Activated CD4-positive, alpha-beta T cell treated with anti-CD3 and anti-CD28 coated beads, Interleukin-2, amount 50 U/mL, for 16 hours (primary cell): ENCODE data around the gene RAD51B.
"Not testable (repeated sequence)": the region's sequence is repeated elsewhere in the genome, so short reads cannot be mapped to it uniquely, and the experiment has no call there.

Experiments
- DNase-seq: peaks from one replicate; pipeline ENCODE4 v3.0.0-alpha.2; 2020

Gene RAD51B

GRCh38 chr14:68285421-68286179, 466.0 kb downstream of the RAD51B start:
- DNase-seq, result peak; percentile 79

GRCh38 chr14:68286667-68287066, 467.1 kb downstream of the RAD51B start:
- DNase-seq, result no peak

- DNase-seq, result not testable (repeated sequence)
Observed at GRCh38 chr14:68289452-68289851, 469.9 kb downstream of the RAD51B start.

DNA sequence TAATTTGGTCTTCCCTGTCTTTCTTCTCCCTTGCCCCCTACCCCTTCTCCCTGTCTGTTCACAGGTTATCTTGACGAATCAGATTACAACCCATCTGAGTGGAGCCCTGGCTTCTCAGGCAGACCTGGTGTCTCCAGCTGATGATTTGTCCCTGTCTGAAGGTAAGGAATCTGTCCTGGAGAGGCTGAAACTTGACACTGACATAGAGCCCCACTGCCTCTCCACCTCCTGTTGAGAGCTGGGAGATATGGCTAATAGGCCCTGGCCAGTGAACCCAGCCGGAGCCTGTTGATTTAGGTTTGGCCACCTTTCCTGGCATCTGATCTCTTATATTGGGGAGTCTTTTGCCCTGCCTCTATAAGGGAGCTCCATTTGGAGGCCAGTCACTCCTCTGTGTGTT, 472.2 kb downstream of the RAD51B start:
- DNase-seq, result no peak

DNA sequence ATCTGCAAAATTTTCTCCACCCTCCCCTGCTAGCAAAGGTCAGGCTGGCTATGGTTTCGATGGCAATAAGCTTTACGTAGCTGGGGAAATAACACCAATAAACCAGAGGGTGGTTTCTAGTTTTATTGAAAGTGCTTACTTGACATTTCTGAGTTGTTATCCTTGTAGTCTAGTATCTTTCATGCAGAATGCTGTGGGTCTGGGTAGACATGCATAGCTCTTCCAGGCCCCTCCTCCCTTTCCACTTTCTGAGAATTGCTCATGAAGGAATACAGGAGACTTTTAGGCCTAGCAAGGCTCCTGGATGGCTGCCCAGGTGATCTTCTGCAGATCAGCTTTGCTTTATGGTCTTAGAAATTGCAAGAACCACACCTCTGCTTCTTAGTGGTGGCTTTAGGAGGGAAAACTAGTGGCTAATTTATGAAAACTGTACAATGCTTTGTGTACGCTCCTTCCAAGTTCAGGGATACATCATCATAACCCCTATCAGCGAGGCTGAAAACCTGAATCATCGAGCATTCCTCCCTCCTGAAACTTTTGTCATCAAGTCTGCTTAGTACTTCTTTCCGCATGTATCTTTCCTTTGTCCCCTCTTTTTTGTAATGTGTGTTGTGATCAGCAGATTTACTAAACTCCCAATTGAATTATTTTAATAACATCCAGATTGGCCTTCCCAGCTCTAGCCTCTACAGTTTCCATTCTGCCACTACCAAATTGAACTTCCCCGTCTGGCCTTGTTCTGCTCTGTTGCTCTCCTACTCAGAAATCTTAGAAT, 473.0 kb downstream of the RAD51B start:
- DNase-seq, result no peak

- no peak for DNase-seq
Observed at GRCh38 chr14:68293404-68293803, 473.8 kb downstream of the RAD51B start.

GRCh38 chr14:68295316-68295816, 475.8 kb downstream of the RAD51B start:
- no peak for DNase-seq

- DNase-seq, result no peak
Observed at GRCh38 chr14:68297039-68297438, 477.5 kb downstream of the RAD51B start.

GRCh38 chr14:68297876-68298468, 478.4 kb downstream of the RAD51B start:
- DNase-seq, result no peak

DNA sequence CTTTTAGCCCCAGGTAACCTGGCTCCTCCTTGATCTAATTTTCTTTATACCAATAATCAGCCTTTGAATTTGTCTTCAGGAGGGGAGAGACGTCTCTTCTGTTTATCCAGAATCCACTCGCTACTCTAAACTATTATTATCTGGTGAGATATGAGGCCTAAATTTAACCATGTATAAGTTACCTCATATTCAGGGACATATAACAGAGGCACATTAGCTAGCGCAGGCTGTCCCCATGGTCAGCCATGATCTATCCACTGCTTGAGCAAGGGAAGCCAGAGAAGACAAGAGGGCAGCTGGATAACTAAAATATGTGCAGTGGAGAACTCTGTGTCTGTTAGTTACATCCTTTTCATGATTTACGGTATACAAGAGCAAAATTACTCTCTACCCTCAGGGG, 481.0 kb downstream of the RAD51B start:
- no peak for DNase-seq

DNA sequence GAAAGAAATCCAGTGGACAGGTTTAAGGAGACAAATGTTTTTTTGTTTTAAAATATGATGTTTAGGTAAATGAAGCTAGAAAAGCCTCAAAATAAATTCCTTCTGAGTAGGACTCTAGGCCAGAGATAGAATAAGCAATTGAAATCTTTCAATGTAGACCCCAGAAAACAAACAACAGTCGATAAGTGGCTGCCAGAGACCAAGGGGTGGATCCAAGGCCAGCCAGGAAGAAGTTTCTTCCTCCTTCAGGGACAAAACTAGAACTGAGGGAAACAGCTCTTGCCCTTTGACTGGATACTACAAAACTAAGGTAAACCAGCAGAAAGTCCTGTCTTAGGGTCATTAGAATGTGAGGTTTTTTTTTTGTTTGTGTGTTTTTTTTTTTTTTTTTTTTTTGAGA, 481.6 kb downstream of the RAD51B start:
- no peak for DNase-seq

DNA sequence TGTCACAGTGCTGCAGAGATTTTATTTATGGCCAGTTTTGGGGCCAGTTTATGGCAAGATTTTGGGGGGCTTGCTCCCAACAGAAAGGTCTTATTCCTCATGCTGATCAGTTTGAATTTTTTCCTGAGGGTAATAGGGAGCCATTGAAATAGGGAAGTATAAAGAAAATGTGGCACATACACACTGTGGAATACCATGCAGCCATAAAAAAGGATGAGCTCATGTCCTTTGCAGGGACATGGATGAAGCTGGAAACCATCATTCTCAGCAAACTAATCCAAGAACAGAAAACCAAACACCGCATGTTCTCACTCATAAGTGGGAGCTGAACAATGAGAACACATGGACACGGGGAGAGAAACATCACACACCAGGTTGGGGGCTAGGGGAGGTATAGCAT, 483.4 kb downstream of the RAD51B start:
- DNase-seq, result not testable (repeated sequence)

- no peak for DNase-seq
Observed at GRCh38 chr14:68305738-68306137, 486.2 kb downstream of the RAD51B start.

DNA sequence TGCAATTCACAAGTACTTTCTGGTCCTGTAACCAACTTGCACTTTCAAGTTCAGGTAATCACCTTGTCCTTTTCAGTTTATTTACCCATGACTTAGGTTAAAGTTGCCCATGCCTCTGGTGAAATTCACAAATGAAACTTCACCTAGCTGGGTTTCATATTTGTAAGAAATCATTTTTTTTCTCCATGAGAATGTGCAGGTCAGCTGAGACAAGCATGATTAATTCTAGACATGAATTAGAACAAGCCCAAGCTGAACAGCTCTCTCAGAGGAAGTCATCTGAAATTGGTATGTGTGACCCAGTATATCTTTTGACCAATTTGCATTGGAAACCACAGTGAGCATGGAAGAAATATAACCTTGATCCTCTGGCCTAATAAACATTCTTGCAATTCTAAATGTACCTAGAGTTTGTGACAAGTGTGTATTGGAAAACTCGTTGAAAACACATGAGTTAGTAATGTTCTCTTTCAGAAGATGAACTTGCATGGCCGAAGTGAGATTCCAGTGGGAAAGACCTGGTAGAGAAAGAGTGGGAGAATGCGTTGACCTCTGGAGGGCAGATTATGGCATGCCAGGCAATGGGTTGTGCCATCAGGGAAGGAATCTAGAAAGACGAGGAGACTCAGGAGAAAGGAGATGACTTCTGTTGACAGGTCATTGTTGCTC, 486.8 kb downstream of the RAD51B start:
- no peak for DNase-seq

GRCh38 chr14:68306934-68307789, 487.6 kb downstream of the RAD51B start:
- DNase-seq, result no peak

DNA sequence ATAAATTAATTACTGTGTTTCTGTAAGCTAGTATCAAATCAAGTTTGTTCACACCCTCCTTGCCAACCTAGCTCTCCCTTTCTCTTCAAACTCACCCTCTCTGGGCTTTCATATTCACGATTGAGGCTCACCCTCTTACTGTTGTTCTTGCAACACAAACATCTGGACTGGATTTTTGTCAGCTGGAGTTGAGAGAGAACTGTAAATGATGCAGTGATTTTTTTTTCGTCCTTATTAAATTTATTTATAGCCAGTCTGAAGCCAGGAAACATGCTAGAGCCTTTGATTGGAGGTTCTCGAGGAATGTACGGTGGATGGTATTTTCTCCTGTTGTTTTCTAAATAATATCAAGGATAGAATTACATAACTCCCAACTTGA, 488.2 kb downstream of the RAD51B start:
- DNase-seq, result no peak

DNA sequence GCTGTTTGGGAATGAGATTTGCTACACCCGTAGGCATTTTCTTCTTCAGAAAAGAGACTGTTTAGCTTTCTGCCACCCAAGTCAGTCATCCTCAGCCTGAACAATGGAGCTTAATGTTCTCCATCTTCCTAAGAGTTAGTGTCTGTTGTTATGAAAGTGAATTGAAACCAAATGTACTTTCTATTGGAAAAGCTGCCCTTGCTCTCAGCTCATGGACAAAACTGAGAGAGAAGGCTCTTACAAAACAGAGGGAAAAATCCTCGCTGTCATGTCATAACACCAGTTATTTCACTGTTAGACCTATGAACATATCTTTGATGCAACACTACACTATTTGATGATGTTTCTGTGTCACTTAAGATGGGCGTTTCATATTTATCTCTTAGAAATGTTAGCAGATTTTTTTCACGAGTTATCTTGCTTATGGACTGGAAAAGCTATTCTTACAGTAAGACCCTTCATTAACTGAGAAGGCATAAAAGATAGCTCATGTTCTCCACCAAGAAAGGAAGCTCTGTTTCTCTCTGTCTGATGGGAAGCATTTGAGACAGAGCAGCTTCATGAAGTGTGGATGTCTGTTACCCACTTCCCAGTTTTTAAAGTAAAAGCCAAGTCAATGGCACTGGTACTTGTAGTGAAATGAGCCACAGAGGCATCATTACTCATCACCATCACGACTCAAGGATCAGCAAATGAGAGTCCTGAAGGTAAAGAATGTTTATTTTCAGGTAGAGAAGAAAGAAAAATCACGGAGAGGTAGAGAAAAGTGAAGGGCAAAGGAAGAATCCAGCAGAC, 489.3 kb downstream of the RAD51B start:
- no peak for DNase-seq

DNA sequence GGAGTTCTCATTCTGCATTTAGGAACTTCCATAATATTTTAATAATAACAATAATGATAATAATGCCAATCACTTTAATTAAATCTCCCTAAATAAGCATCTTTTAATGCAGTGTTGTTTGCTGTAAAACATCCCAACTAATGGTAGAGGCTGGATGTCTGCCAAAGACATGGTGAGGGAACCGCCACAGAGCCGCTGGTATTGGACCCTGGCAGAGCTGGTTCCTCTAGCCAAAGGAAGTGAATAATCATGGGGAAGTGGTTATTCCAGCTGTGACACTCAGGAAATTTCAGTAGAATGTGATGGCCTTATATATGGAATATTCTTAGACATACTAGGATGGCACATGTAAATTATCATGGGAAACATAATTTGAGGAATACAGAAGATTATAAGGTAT, 490.0 kb downstream of the RAD51B start:
- no peak for DNase-seq

DNA sequence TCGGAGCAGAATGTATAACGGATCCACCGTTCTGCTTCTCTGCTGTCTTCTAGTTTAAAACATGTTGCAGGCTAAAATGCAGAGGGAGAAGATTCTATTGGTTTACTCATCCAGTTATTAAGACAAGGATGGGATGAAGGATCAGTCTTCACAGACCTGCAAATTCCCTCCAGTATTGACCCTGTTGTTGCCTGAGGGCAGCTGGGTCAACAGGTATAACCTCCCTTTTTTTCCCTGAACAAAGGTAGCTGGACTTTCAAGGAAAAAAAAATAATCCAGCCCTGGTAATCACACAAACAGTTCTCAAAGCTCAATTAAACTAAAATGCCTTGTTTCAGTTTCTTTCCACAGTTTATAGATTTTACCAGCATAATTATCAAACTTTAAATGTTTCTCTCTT, 492.7 kb downstream of the RAD51B start:
- DNase-seq, result no peak

GRCh38 chr14:68312884-68313610, 493.5 kb downstream of the RAD51B start:
- DNase-seq, result peak; percentile 56

GRCh38 chr14:68314642-68315041, 495.1 kb downstream of the RAD51B start:
- DNase-seq, result no peak
